GM21786 (cell line): ENCODE measurements around the gene PTK7.

Experiments
- ATAC-seq: cut with Tn5 transposase; IDR thresholded peaks from one replicate; pipeline ENCODE4 v1.9.1; 2021; ENCODE audit not compliant: unreplicated experiment

The PTK7 gene

DNA sequence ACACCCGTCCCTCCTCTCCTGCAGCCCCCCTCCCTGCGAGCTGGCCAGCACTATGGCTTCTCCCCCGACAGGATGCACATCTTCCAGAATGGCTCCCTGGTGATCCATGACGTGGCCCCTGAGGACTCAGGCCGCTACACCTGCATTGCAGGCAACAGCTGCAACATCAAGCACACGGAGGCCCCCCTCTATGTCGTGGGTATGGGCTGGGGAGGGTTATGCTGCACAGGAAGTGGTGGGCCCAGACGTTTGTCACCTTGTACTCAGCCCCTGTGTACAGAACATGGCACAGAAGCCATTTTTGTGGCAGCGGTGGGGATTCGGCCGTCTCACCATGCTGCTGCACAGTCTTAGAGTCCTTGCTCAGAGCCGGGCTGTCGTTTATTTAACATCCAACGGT is 66.0 kb downstream of the PTK7 start:
- no peak for ATAC-seq

GRCh38 chr6:43143235-43144128 is 67.4 kb downstream of the PTK7 start:
- no peak for ATAC-seq

- ATAC-seq, result no peak
Measured at GRCh38 chr6:43144879-43145278, 68.8 kb downstream of the PTK7 start.

DNA sequence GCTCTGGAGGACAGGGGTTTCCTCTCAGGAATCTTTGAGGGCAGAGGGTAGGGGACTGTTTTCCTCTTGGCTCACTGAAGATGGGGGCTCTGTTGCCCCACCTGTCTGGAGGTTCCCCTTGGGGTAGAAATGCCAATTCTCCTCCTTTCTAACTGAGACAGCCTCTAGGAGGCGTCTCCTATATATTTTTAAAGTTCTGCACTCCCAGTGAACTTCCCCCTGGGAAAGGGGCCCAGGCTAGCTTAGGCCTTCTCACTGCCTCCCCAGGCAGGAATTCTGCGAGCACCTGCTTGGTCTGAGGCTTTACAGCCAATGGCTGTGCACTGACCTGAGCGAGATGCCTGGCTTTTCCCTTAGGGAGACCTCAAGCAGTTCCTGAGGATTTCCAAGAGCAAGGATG is 70.1 kb downstream of the PTK7 start:
- no peak for ATAC-seq

GRCh38 chr6:43146709-43147688 is 70.9 kb downstream of the PTK7 start:
- no peak for ATAC-seq

- no peak for ATAC-seq
Measured at GRCh38 chr6:43147691-43148477, 71.8 kb downstream of the PTK7 start.

GRCh38 chr6:43149265-43149664 is 73.2 kb downstream of the PTK7 start:
- no peak for ATAC-seq

- ATAC-seq, result no peak
Measured at GRCh38 chr6:43150051-43150751, 74.1 kb downstream of the PTK7 start.

- ATAC-seq, result no peak
Measured at GRCh38 chr6:43159599-43159998, 83.5 kb downstream of the PTK7 start.

DNA sequence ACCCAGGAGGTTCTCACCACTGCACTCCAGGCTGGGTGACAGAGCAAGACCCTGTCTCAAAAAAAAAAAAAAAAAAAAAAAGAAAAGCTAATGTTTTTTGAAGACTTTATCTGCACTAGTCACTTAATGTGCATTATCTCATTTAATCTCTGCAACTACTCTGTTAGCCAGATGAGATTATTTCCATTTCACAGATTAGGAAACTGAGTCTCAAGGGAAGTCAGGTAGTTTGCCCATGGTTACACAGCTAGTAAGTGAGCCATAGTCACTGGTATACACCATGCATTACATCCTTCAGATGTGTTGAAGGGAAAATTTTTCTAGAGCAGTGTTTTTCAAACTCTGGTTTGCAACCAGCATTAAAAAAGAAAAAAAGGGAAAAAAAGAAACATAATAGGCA is 87.8 kb downstream of the PTK7 start:
- no peak for ATAC-seq

GRCh38 chr6:43170417-43170930 is 94.4 kb downstream of the PTK7 start:
- ATAC-seq, result no peak

DNA sequence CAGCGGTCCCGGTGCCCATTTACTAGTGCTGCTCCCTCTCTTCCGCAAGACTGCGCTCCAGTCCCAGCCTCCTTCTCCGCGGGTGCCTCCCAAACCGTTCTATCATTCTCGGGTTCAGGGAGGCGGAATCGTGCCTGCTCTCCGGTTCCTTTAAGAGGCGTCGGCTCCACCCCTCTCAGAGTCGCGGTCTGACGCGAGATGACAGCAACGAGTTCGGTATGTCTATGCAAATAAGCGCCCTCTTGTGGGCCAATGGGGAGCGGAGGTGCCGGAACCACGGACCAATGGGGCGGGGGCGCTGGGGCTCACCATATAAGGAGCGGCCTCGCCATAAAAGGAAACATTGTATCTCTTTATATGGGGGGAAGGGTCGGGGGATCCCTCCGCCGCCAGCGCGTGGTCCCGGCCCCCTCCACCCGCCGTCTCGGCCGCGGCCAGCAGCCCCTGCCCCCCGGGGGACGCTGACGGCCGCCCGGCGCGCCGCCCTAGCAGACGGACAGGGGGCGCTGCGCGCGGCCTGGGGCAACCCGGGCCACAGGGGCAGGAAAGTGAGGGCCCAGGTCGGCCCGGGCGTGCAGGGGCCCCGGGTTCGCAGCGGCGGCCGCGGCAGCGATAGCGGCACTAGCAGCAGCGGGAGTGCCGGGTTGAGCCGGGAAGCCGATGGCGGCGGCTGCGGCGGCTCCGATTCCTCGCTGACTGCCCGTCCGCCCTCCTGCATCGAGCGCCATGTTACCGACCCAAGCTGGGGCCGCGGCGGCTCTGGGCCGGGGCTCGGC is 95.0 kb downstream of the PTK7 start, which contains the start of gene SRF:
Gene SRF, plus strand, starts transcription at position 339 of the 776 bp plus-strand sequence. Its CDS starts 388 bp downstream, at position 727.
- peak; percentile 55 for ATAC-seq

DNA sequence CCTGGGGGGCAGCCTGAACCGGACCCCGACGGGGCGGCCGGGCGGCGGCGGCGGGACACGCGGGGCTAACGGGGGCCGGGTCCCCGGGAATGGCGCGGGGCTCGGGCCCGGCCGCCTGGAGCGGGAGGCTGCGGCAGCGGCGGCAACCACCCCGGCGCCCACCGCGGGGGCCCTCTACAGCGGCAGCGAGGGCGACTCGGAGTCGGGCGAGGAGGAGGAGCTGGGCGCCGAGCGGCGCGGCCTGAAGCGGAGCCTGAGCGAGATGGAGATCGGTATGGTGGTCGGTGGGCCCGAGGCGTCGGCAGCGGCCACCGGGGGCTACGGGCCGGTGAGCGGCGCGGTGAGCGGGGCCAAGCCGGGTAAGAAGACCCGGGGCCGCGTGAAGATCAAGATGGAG is 95.6 kb downstream of the PTK7 start:
- no peak for ATAC-seq

DNA sequence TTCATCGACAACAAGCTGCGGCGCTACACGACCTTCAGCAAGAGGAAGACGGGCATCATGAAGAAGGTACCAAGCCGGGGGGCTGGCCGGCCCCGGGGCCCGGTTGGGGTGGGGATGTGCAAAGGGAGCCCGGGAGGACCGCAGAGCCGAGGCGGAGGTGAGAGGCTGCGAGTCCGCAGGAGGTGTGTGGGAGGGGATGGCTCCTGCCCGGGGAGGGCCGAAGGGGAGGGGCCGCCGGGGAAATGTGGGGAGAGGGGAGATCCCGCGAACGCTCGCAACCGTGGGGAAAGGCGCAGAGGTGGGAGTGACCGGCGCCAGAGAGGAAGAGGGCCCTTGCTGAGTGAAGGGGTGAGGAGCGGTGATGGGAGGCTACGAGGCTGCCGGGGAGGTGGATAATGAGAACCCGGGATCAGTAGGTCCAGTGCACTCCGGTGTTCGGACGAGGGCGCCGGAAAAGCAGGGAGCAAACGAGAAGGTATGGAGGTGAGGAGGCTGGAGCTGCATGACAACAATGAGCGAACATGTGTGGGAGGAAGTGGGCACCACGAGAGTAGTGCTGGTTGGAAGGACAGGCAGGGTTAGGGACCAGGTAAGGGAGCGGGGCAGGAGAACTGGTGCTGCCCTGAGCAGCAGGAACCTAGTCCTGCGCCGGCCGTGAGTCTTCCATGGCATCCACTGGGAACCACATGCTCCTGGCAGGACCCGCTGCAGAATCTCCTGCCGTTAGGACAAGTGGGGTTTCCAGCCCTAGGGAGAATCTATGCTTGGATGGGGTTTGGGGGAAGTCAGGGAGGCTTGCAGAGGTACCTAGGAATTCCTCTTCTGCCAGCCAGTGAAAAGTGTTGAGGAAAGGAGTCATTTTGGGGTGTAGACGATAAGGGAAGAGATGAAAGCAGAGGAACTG is 96.2 kb downstream of the PTK7 start:
- ATAC-seq, result no peak

GRCh38 chr6:43173591-43174262 is 97.6 kb downstream of the PTK7 start:
- ATAC-seq, result no peak

DNA sequence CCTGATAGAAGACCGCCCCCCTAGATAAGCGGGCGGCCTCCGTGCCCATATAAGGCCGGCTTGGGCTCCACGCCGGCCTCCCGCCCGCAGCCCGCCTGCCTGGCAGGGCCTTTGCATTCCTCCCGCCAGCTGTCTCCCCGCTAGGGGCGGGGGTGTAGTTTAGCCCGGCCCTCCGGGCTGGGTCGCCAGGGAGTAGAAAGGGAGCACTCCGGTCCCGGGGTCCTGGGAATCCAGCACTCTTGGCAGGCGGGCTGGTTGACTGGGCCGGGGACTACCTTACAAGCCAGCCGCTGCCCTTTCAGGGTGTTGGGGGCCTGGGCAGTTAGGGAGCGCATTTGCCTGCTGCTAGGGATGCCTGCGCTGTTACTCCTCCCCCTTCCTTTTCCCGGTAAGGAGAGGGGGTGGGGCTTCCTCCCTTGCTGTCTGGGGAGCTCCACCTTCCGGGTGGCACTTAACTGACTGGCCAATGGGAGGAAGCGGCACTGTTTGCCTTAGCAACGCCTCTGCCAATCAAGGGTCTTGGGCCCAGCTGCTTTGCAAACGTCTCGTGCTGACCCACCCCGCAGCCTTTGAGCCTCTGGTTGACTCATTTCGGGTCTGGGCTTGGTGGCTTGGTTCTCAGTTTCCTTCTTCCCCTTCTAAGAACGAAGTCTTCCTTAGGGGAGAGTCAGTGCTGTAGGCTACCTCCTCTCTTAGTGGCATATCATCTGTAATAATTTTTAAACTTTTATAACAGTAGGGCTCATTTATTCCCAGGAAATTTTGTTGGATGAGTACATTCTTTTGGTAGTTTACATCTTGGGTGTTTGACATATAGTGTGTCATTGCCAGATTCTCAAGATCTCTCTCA is 98.4 kb downstream of the PTK7 start:
- ATAC-seq, result peak; percentile 76
